Esophagus muscularis mucosa (tissue), 4 donors: ENCODE measurements around the gene ZDHHC24. TPM values are rescaled to one million over a fixed set of nuclear protein-coding genes. Genes with fewer than 3 reads are reported as not detected.

Source experiments
- DNase-seq: peaks from one replicate; pipeline ENCODE4 v3.0.0-alpha.2; 2017; ENCODE audit errors: extremely low spot score
- H3K27ac ChIP-seq, 4 donors: fragments of 200-600 bp; sonication (generic); replicated peaks in 1 of 4; 1 replicate in 3 of 4; 2 replicates in 1 of 4; pipeline ENCODE4 v1.5.1; 2016 to 2019; ENCODE audit warnings: mild to moderate bottlenecking in 1 of 4
- H3K27me3 ChIP-seq, 4 donors: fragments of 200-600 bp; sonication (generic); one replicate each; pipeline versions ENCODE4 v1.5.1 to v1.6.0; 2016 to 2019
- H3K36me3 ChIP-seq, 4 donors: fragments of 200-600 bp; sonication (generic); one replicate each; pipeline ENCODE4 v1.5.1; 2016 to 2019
- H3K4me1 ChIP-seq, 4 donors: fragments of 200-600 bp; sonication (generic); one replicate each; pipeline ENCODE4 v1.5.1; 2016 to 2019
- H3K4me3 ChIP-seq, 4 donors: fragments of 200-600 bp; sonication (generic); 1 replicate in 2 of 4; 2 replicates in 2 of 4; pipeline ENCODE4 v1.5.1; 2016 to 2019; ENCODE audit warnings: mild to moderate bottlenecking in 4 of 4, moderate library complexity in 1 of 4
- H3K9me3 ChIP-seq, 4 donors: fragments of 200-600 bp; sonication (generic); 1 replicate in 3 of 4; 2 replicates in 1 of 4; pipeline ENCODE4 v1.5.1; 2016 to 2019
- CTCF ChIP-seq, 3 experiments: fragments of 200-600 bp in 2 of 3; fragments of 450-650 bp in 1 of 3; sonication (generic) in 2 of 3; IDR thresholded peaks; one replicate each; pipeline ENCODE4 v1.5.1; 2017 to 2019; ENCODE audit warnings: antibody characterized with exemption in 3 of 3, mild to moderate bottlenecking in 2 of 3, moderate library complexity in 1 of 3
- EP300 ChIP-seq: sonication (generic); formaldehyde crosslinking; IDR thresholded peaks from one replicate; pipeline ENCODE4 v1.6.1; 2017; ENCODE audit warnings: antibody characterized with exemption
- POLR2A ChIP-seq: fragments of 450-650 bp; IDR thresholded peaks from one replicate; pipeline ENCODE4 v1.6.1; 2017; ENCODE audit warnings: antibody characterized with exemption, moderate library complexity, mild to moderate bottlenecking, low read depth
- POLR2AphosphoS5 ChIP-seq, 2 donors: sonication (generic); formaldehyde crosslinking; IDR thresholded peaks; one replicate each; pipeline ENCODE4 v1.6.1; 2017; ENCODE audit warnings: antibody characterized with exemption in 2 of 2
- WGBS: methylation state at CpG from one replicate; pipeline ENCODE4 v1.1.5; 2018; 5-methylcytosine and 5-hydroxymethylcytosine counted together
- intact Hi-C: fragments of 100-400 bp; cut with DNase I; formaldehyde crosslinking; loops from one replicate; pipeline ENCODE4 v1.15.1; 2023
- total RNA-seq, 4 donors: library from RNA; depleted of rRNA; stranded (reverse); fragments of >200 nt; gene quantifications; one replicate each; pipeline versions ENCODE4 v1.1.0 to v1.2.1, GENCODE V29; 2016

The ZDHHC24 gene
- total RNA-seq, 4 donors from 2014 or later, result 7.6 to 16.2 (median 12.2) TPM

DNA sequence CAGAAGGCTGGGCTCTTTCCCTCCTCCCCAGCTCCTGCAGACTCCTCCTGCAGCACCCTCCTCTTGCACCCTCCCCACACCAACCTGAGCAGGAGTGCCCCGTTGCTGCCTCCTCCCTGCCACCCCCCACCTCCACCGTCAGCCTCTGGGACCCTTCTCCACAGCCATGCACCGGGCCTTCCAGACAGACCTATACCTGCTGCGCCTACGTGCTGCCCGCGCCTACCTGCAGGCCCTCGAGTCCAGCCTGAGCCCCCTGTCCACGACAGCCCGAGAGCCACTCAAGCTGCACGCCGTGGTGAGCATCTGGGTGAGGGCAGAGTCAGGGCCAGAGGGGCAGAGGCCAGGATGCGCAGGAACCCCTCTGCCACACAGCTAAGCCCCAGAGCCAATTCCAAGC lies 16.2 kb downstream of the ZDHHC24 start:
- Histone ChIP-seq H3K27me3 (no peaks in the 10 kb centered on the region), H3K36me3 (peaks cover 9 to 85% (median 52%) of the 10 kb centered on the region in 4 donors), H3K9me3 (no peaks in the 10 kb centered on the region), H3K4me1 (no peaks in the 10 kb centered on the region), H3K4me3 (no peak overlapping the region), H3K27ac (no peak overlapping the region)
- 90% methylated on average over 6 of the region's 13 CpGs for WGBS
- intact Hi-C loops, result no loop called here
- TF ChIP-seq CTCF (IDR thresholded peaks at IDR 0.05), result no peak
- TF ChIP-seq EP300, result no peak
- no peak for TF ChIP-seq POLR2A
- TF ChIP-seq POLR2AphosphoS5 (IDR thresholded peaks at IDR 0.05), result no peak
- DNase-seq, result no peak

GRCh38 chr11:66529069-66529468 lies 16.8 kb downstream of the ZDHHC24 start:
- Histone ChIP-seq H3K27me3 (no peaks in the 10 kb centered on the region), H3K36me3 (peaks cover 11 to 85% (median 56%) of the 10 kb centered on the region in 4 donors), H3K4me3 (no peak overlapping the region), H3K9me3 (no peaks in the 10 kb centered on the region), H3K27ac (no peak overlapping the region), H3K4me1 (no peaks in the 10 kb centered on the region)
- TF ChIP-seq POLR2A (no peak), POLR2AphosphoS5 (IDR thresholded peaks at IDR 0.05) (no peak), EP300 (no peak), CTCF (IDR thresholded peaks at IDR 0.05) (no peak)
- intact Hi-C loops, result no loop called here
- WGBS, result 75% methylated on average over 10 of the region's 10 CpGs
- DNase-seq, result no peak

DNA sequence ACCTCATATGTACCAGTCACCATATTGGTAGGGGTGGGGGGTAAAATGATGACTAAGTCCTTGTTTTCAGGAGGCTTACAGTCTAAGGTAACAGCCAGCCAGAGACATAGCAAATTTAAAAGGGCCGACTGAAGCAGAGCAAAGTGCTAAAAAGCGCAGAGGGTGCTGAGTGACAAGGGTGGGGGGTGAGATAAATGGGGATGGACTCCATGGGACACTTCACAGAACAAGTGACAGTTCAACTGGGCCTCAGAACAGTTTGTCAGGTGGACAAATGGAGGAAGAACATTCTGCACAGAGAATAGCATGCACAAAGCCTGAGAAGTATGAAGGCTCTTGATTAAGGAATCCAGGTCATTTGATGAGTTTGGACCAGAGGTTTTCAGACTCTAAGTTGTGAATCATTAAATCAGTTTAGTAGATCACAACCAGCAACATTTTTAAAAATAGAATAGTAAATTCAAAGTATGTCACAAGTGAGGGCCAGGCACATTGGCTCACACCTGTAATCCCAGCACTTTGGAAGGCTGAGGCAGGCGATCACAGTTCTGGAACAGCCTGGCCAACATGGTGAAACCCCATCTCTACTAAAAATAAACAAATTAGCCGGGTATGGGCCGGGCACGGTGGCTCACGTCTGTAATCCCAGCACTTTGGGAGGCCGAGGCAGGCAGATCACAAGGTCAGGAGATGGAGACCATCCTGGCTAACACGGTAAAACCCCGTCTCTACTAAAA lies 21.4 kb downstream of the ZDHHC24 start:
- no peaks in the 10 kb centered on the region for H3K27me3 ChIP-seq

GRCh38 chr11:66523611-66524010 lies 22.2 kb downstream of the ZDHHC24 start:
- TF ChIP-seq POLR2A, result no peak
- no peak for TF ChIP-seq CTCF (IDR thresholded peaks at IDR 0.05)
- TF ChIP-seq POLR2AphosphoS5 (IDR thresholded peaks at IDR 0.05), result no peak
- TF ChIP-seq EP300, result no peak
- peaks cover 47 to 85% (median 75%) of the 10 kb centered on the region in 4 donors for H3K36me3 ChIP-seq
- H3K4me1 ChIP-seq, result peaks cover 0 to 4% (median 0%) of the 10 kb centered on the region in 4 donors
- H3K4me3 ChIP-seq, result no peak overlapping the region
- 95% methylated on average over 11 of the region's 11 CpGs for WGBS
- no peak for DNase-seq
- intact Hi-C loops, result no loop called here
- H3K27ac ChIP-seq, result no peak overlapping the region
- no peaks in the 10 kb centered on the region for H3K9me3 ChIP-seq
- no peaks in the 10 kb centered on the region for H3K27me3 ChIP-seq

More for the DNA sequence above, 21.4 kb downstream of the ZDHHC24 start:
- intact Hi-C loops, result no loop called here
- TF ChIP-seq POLR2A (no peak), EP300 (no peak), CTCF (IDR thresholded peaks at IDR 0.05) (no peak), POLR2AphosphoS5 (IDR thresholded peaks at IDR 0.05) (no peak)
- DNase-seq, result no peak
- Histone ChIP-seq H3K4me1 (peaks cover 0 to 4% (median 0%) of the 10 kb centered on the region in 4 donors), H3K36me3 (peaks cover 46 to 85% (median 70%) of the 10 kb centered on the region in 4 donors), H3K27ac (no peak overlapping the region), H3K9me3 (no peaks in the 10 kb centered on the region), H3K4me3 (no peak overlapping the region)
- WGBS, result 85% methylated on average over 10 of the region's 10 CpGs
